Right lobe of liver (tissue), 6 donors: ENCODE measurements around the gene GALNT17. TPM values are rescaled to one million over a fixed set of nuclear protein-coding genes. Genes with fewer than 3 reads are reported as not detected.

Experiments
- ATAC-seq, 4 donors: fragments of 200-7000 bp; cut with Tn5 transposase; one replicate each; pipeline ENCODE4 v1.9.1; 2020; ENCODE audit warnings: mild to moderate bottlenecking in 4 of 4, moderate library complexity in 4 of 4
- DNase-seq, 3 donors: peaks; one replicate each; pipeline ENCODE4 v3.0.0-alpha.2; 2020
- H3K27ac ChIP-seq, 3 donors: fragments of 200-600 bp; one replicate each; pipeline ENCODE4 v1.8.0; 2022
- H3K27me3 ChIP-seq, 2 donors: fragments of 200-600 bp; one replicate each; pipeline ENCODE4 v1.8.0; 2022
- H3K36me3 ChIP-seq, 4 donors: fragments of 200-600 bp; sonication (generic) in 1 of 4; one replicate each; pipeline versions ENCODE4 v1.5.1 to v1.8.0; 2017 to 2022; ENCODE audit warnings: control low read depth in 1 of 4
- H3K4me1 ChIP-seq, 4 donors: fragments of 200-600 bp; sonication (generic) in 1 of 4; one replicate each; pipeline versions ENCODE4 v1.5.1 to v1.8.0; 2017 to 2022; ENCODE audit warnings: control low read depth in 1 of 4
- H3K4me3 ChIP-seq, 3 donors: fragments of 200-600 bp; one replicate each; pipeline ENCODE4 v1.8.0; 2022
- H3K9me3 ChIP-seq, 4 donors: fragments of 200-600 bp; sonication (generic) in 1 of 4; one replicate each; pipeline versions ENCODE4 v1.5.1 to v1.8.0; 2017 to 2022; ENCODE audit warnings: control low read depth in 1 of 4
- CTCF ChIP-seq, 4 donors: fragments of 200-600 bp in 3 of 4; fragments of 450-650 bp in 1 of 4; IDR thresholded peaks; one replicate each; pipeline versions ENCODE4 v1.5.1 to v1.8.0; 2016 to 2022; ENCODE audit warnings: antibody characterized with exemption in 4 of 4, mild to moderate bottlenecking in 2 of 4
- POLR2A ChIP-seq: fragments of 450-650 bp; IDR thresholded peaks from one replicate; pipeline ENCODE4 v1.6.1; 2017; ENCODE audit warnings: antibody characterized with exemption, mild to moderate bottlenecking
- WGBS: methylation state at CpG from one replicate; pipeline ENCODE4 v1.1.6; 2018; ENCODE audit warnings: low coverage, low lambda C conversion rate; ENCODE audit not compliant: insufficient coverage; ENCODE audit errors: missing lambda C conversion rate; 5-methylcytosine and 5-hydroxymethylcytosine counted together
- intact Hi-C, 2 donors: fragments of 100-400 bp; cut with DNase I; formaldehyde crosslinking; loops; one replicate each; pipeline versions ENCODE4 v1.11.2 to v1.14.1; 2022
- total RNA-seq, 6 experiments: library from RNA; depleted of rRNA in 2 of 6; stranded (reverse); fragments of >200 nt in 2 of 6; fragmentation: NEBNext Ultra II Directional in 3 of 6; extraction: Animal tissue kit (Norgen Biotek cat#: 25700) in 3 of 6; gene quantifications; one replicate each; pipeline versions ENCODE4 v1.1.0 to v1.2.4, GENCODE V29; 2016 to 2023
- donor health status: DM: no; HTN: yes; CAD: no.
- donor health status: DM: no; HTN: no; CAD: no.
- donor health status: DM: no; HTN: no; CAD: no.
- donor health status: DM: no; HTN: yes; CAD: no.
- donor health status: DM: no; HTN: yes; CAD: no.

Gene GALNT17
- total RNA-seq, 6 experiments from 2014 or later = 0.06 to 0.31 (median 0.10) TPM

- peak in 3 of 4 donors; percentile 27 to 44 (median 42) for ATAC-seq
- no peak overlapping the region for H3K27ac ChIP-seq
- no peaks in the 10 kb centered on the region for H3K27me3 ChIP-seq
- no peaks in the 10 kb centered on the region for H3K36me3 ChIP-seq
- no peak for DNase-seq
- H3K9me3 ChIP-seq = no peaks in the 10 kb centered on the region
- no peak overlapping the region for H3K4me3 ChIP-seq
- 17% methylated on average over 21 of the region's 21 CpGs for WGBS
- intact Hi-C loops = no loop called here
- H3K4me1 ChIP-seq = no peaks in the 10 kb centered on the region
- TF ChIP-seq POLR2A (no peak), CTCF (IDR thresholded peaks at IDR 0.05) (no peak)
Measured at GRCh38 chr7:71682841-71683781, 551.2 kb downstream of the GALNT17 start.

- H3K9me3 ChIP-seq = no peaks in the 10 kb centered on the region
- WGBS = 50% methylated on average over 11 of the region's 12 CpGs
- DNase-seq (no peak), ATAC-seq (no peak)
- no peak overlapping the region for H3K4me3 ChIP-seq
- H3K36me3 ChIP-seq = no peaks in the 10 kb centered on the region
- no peak overlapping the region for H3K27ac ChIP-seq
- intact Hi-C loops = no loop called here
- TF ChIP-seq POLR2A (no peak), CTCF (IDR thresholded peaks at IDR 0.05) (no peak)
- no peaks in the 10 kb centered on the region for H3K27me3 ChIP-seq
- no peaks in the 10 kb centered on the region for H3K4me1 ChIP-seq
Measured at GRCh38 chr7:71687286-71687685, 555.3 kb downstream of the GALNT17 start.

GRCh38 chr7:71687831-71688599 lies 556.1 kb downstream of the GALNT17 start:
- no peak overlapping the region for H3K27ac ChIP-seq
- no peak for ATAC-seq
- no peaks in the 10 kb centered on the region for H3K36me3 ChIP-seq
- H3K27me3 ChIP-seq = no peaks in the 10 kb centered on the region
- no peaks in the 10 kb centered on the region for H3K4me1 ChIP-seq
- no peak for DNase-seq
- no peak overlapping the region for H3K4me3 ChIP-seq
- H3K9me3 ChIP-seq = no peaks in the 10 kb centered on the region
- intact Hi-C loops = no loop called here
- WGBS = 44% methylated on average over 11 of the region's 11 CpGs
- TF ChIP-seq CTCF (IDR thresholded peaks at IDR 0.05) = no peak
- TF ChIP-seq POLR2A = no peak

GRCh38 chr7:71691538-71691937 lies 559.6 kb downstream of the GALNT17 start:
- 100% methylated on average over 1 of the region's 1 CpG for WGBS
- Histone ChIP-seq H3K27ac (no peak overlapping the region), H3K9me3 (no peaks in the 10 kb centered on the region), H3K36me3 (no peaks in the 10 kb centered on the region), H3K4me1 (no peaks in the 10 kb centered on the region), H3K27me3 (no peaks in the 10 kb centered on the region), H3K4me3 (no peak overlapping the region)
- no peak for DNase-seq
- no peak for TF ChIP-seq CTCF (IDR thresholded peaks at IDR 0.05)
- no peak for TF ChIP-seq POLR2A
- ATAC-seq = no peak
- intact Hi-C loops = no loop called here
